GM21786 (cell line): Measurements from ENCODE around the gene TRPC6.
"Not testable (repeated sequence)": the region's sequence is repeated elsewhere in the genome, so short reads cannot be mapped to it uniquely, and the experiment has no call there.

Experiments
- ATAC-seq: cut with Tn5 transposase; IDR thresholded peaks from one replicate; pipeline ENCODE4 v1.9.1; 2021; ENCODE audit not compliant: unreplicated experiment

Gene TRPC6

GRCh38 chr11:101523193-101523592 is 60.6 kb downstream of the TRPC6 start:
- no peak for ATAC-seq

- ATAC-seq, result no peak
These were observed 62.0 kb downstream of the TRPC6 start for GRCh38 chr11:101521821-101522220.

GRCh38 chr11:101516546-101516945 is 67.3 kb downstream of the TRPC6 start:
- no peak for ATAC-seq

GRCh38 chr11:101511065-101511464 is 72.7 kb downstream of the TRPC6 start:
- ATAC-seq, result no peak

GRCh38 chr11:101510591-101510990 is 73.2 kb downstream of the TRPC6 start:
- ATAC-seq, result no peak

GRCh38 chr11:101509922-101510321 is 73.9 kb downstream of the TRPC6 start:
- no peak for ATAC-seq

- no peak for ATAC-seq
These were observed 75.4 kb downstream of the TRPC6 start for GRCh38 chr11:101508370-101508769.

GRCh38 chr11:101498891-101499290 is 84.9 kb downstream of the TRPC6 start:
- ATAC-seq, result no peak

- ATAC-seq, result no peak
These were observed 86.5 kb downstream of the TRPC6 start for GRCh38 chr11:101497291-101497690.

- ATAC-seq, result no peak
These were observed 96.0 kb downstream of the TRPC6 start for GRCh38 chr11:101487775-101488174.

GRCh38 chr11:101482556-101483124 is 101.2 kb downstream of the TRPC6 start:
- no peak for ATAC-seq

- ATAC-seq, result no peak
These were observed 105.0 kb downstream of the TRPC6 start for GRCh38 chr11:101478587-101479369.

GRCh38 chr11:101477926-101478325 is 105.9 kb downstream of the TRPC6 start:
- ATAC-seq, result no peak

GRCh38 chr11:101476191-101476590 is 107.6 kb downstream of the TRPC6 start:
- ATAC-seq, result no peak

GRCh38 chr11:101475699-101476098 is 108.1 kb downstream of the TRPC6 start:
- ATAC-seq, result no peak

- no peak for ATAC-seq
These were observed 109.1 kb downstream of the TRPC6 start for GRCh38 chr11:101474666-101475065.

- ATAC-seq, result no peak
These were observed 112.8 kb downstream of the TRPC6 start for GRCh38 chr11:101470881-101471520.

GRCh38 chr11:101470419-101470818 is 113.4 kb downstream of the TRPC6 start:
- ATAC-seq, result no peak

GRCh38 chr11:101466352-101466751 is 117.5 kb downstream of the TRPC6 start:
- no peak for ATAC-seq

GRCh38 chr11:101464388-101464787 is 119.4 kb downstream of the TRPC6 start:
- ATAC-seq, result not testable (repeated sequence)

- ATAC-seq, result no peak
These were observed 124.8 kb downstream of the TRPC6 start for GRCh38 chr11:101459020-101459419.

- ATAC-seq, result no peak
These were observed 125.6 kb downstream of the TRPC6 start for GRCh38 chr11:101458161-101458560.
